Natural killer cell (primary cell): ENCODE data around the gene GNAI1. TPM values are rescaled to one million over a fixed set of nuclear protein-coding genes. Genes with fewer than 3 reads are reported as not detected.

ENCODE experiments used
- ATAC-seq, 3 donors: fragments of 150-1000 bp in 2 of 3; fragments of 200-7000 bp in 1 of 3; cut with Tn5 transposase; 1 replicate in 1 of 3; 2 replicates in 2 of 3; pipeline ENCODE4 v1.10.0; 2021; ENCODE audit warnings: mild to moderate bottlenecking in 2 of 3, moderate library complexity in 2 of 3
- DNase-seq, 2 donors: peaks; one replicate each; pipeline versions ENCODE4 v3.0.0 to v3.0.0-alpha.2; 2013 to 2021; ENCODE audit warnings: mixed read lengths in 1 of 2
- H3K27ac ChIP-seq: one replicate; pipeline ENCODE4 v1.5.1; 2013; ENCODE audit warnings: mild to moderate bottlenecking, low read length
- H3K27me3 ChIP-seq: one replicate; pipeline ENCODE4 v1.6.1; 2013; ENCODE audit warnings: low read length; ENCODE audit not compliant: control insufficient read depth, insufficient read depth
- H3K36me3 ChIP-seq: one replicate; pipeline ENCODE4 v1.6.1; 2013; ENCODE audit warnings: low read length; ENCODE audit not compliant: control insufficient read depth, insufficient read depth
- H3K4me1 ChIP-seq: one replicate; pipeline ENCODE4 v1.6.1; 2013; ENCODE audit warnings: low read length; ENCODE audit not compliant: control insufficient read depth, insufficient read depth
- H3K4me3 ChIP-seq: one replicate; pipeline ENCODE4 v1.5.1; 2013; ENCODE audit warnings: low read length
- H3K9me3 ChIP-seq: one replicate; pipeline ENCODE4 v1.6.1; 2013; ENCODE audit warnings: low read length; ENCODE audit not compliant: control insufficient read depth, insufficient read depth
- H3K27ac Mint-ChIP-seq, 2 donors: one replicate each; pipeline ENCODE4 v1.8.0; 2022; ENCODE audit warnings: mild to moderate bottlenecking in 2 of 2, mixed read lengths in 2 of 2, moderate library complexity in 1 of 2
- H3K27me3 Mint-ChIP-seq, 2 donors: one replicate each; pipeline ENCODE4 v1.8.0; 2022; ENCODE audit warnings: low read depth in 2 of 2, mixed read lengths in 2 of 2
- H3K36me3 Mint-ChIP-seq: one replicate; pipeline ENCODE4 v1.8.0; 2022; ENCODE audit warnings: mixed read lengths
- H3K4me1 Mint-ChIP-seq, 2 donors: one replicate each; pipeline ENCODE4 v1.8.0; 2022; ENCODE audit warnings: mixed read lengths in 2 of 2
- H3K4me3 Mint-ChIP-seq: one replicate; pipeline ENCODE4 v1.8.0; 2022; ENCODE audit warnings: mild to moderate bottlenecking, moderate library complexity, mixed read lengths
- H3K9me3 Mint-ChIP-seq, 2 donors: one replicate each; pipeline ENCODE4 v1.8.0; 2022; ENCODE audit warnings: mixed read lengths in 2 of 2
- WGBS: methylation state at CpG from one replicate; pipeline ENCODE4 v1.1.7; 2013; ENCODE audit warnings: missing lambda C conversion rate; ENCODE audit not compliant: insufficient coverage; 5-methylcytosine and 5-hydroxymethylcytosine counted together
- intact Hi-C: fragments of 100-400 bp; cut with micrococcal nuclease; formaldehyde crosslinking; loops from one replicate; pipeline ENCODE4 v1.14.2; 2022
- total RNA-seq, 4 donors: library from RNA; stranded (reverse); fragments of 120-200 nt in 1 of 4; gene quantifications; one replicate each; pipeline versions ENCODE4 v1.2.3 to v1.2.4, GENCODE V29; 2013 to 2022
- TF ChIP-seq, protein P1 (sequence below): fragments of 200-600 bp; IDR thresholded peaks from one replicate; pipeline ENCODE4 v1.8.0; 2022; ENCODE audit warnings: antibody characterized with exemption

Gene GNAI1
- total RNA-seq, 3 donors from 2014 or later (not counting 1 experiment from before 2014, with no cell fraction given): 0.59 to 1.1 (median 0.68) TPM

DNA sequence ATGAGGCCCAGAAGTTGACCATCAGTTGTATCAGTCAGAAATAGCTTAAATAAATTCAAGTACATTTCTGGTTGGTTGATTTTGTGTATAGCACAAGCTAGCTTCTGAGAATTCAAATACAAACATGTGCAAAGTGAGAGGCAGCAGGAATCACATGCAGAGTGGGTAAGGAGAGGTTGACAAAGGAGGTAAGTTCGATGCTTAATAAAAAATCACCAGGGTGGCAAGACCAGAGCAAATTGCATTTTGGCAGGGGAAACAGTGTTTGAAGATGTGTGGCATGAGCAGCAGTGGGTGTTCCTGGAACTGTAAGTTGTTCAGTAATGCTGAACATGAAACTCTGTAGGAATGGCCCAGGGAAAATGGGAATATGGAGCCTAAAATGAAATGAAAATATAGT, 52.6 kb downstream of the GNAI1 start:
- H3K4me1 ChIP-seq: no peaks in the 10 kb centered on the region
- DNase-seq (no peak), ATAC-seq (no peak)
- Mint-ChIP-seq H3K9me3 (peaks cover 4 to 13% of the 10 kb centered on the region in 2 donors), H3K36me3 (no peaks in the 10 kb centered on the region), H3K27me3 (no peaks in the 10 kb centered on the region), H3K27ac (no peak overlapping the region), H3K4me3 (no peak overlapping the region), H3K4me1 (no peaks in the 10 kb centered on the region)
- no peak overlapping the region for H3K27ac ChIP-seq
- no peak overlapping the region for H3K4me3 ChIP-seq
- H3K36me3 ChIP-seq: no peaks in the 10 kb centered on the region
- H3K27me3 ChIP-seq: no peaks in the 10 kb centered on the region
- WGBS: 67% methylated on average over 1 of the region's 1 CpG
- TF ChIP-seq, protein P1, sequence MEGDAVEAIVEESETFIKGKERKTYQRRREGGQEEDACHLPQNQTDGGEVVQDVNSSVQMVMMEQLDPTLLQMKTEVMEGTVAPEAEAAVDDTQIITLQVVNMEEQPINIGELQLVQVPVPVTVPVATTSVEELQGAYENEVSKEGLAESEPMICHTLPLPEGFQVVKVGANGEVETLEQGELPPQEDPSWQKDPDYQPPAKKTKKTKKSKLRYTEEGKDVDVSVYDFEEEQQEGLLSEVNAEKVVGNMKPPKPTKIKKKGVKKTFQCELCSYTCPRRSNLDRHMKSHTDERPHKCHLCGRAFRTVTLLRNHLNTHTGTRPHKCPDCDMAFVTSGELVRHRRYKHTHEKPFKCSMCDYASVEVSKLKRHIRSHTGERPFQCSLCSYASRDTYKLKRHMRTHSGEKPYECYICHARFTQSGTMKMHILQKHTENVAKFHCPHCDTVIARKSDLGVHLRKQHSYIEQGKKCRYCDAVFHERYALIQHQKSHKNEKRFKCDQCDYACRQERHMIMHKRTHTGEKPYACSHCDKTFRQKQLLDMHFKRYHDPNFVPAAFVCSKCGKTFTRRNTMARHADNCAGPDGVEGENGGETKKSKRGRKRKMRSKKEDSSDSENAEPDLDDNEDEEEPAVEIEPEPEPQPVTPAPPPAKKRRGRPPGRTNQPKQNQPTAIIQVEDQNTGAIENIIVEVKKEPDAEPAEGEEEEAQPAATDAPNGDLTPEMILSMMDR: no peak
- intact Hi-C loops: no loop called here
- H3K9me3 ChIP-seq: peaks cover 3% of the 10 kb centered on the region

DNA sequence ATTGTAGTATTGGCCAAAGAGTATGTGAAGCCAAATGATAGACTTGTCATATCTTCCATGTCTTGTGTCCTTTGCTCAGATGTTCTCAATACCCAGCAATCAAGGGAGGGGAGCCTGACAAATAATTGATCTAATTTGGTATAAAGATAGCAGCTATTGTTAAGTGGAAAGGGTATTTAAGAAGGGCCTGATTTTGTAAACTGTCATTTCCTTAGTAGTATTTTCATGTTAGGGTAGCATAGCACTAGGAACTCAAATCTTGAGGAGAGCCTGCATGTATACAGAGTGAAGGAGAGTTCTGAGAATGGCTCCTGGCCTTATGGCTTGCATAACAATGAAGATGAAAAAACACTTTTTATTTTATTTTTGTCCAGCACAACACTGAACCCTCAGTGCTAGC, 53.1 kb downstream of the GNAI1 start:
- Histone ChIP-seq H3K36me3 (no peaks in the 10 kb centered on the region), H3K4me3 (no peak overlapping the region), H3K27ac (no peak overlapping the region), H3K27me3 (no peaks in the 10 kb centered on the region), H3K4me1 (no peaks in the 10 kb centered on the region), H3K9me3 (peaks cover 3% of the 10 kb centered on the region)
- Mint-ChIP-seq H3K9me3 (peaks cover 4 to 14% of the 10 kb centered on the region in 2 donors), H3K4me3 (no peak overlapping the region), H3K27ac (no peak overlapping the region), H3K27me3 (no peaks in the 10 kb centered on the region), H3K4me1 (no peaks in the 10 kb centered on the region), H3K36me3 (no peaks in the 10 kb centered on the region)
- DNase-seq (no peak), ATAC-seq (no peak)
- TF ChIP-seq, protein P1: no peak
- intact Hi-C loops: no loop called here

DNA sequence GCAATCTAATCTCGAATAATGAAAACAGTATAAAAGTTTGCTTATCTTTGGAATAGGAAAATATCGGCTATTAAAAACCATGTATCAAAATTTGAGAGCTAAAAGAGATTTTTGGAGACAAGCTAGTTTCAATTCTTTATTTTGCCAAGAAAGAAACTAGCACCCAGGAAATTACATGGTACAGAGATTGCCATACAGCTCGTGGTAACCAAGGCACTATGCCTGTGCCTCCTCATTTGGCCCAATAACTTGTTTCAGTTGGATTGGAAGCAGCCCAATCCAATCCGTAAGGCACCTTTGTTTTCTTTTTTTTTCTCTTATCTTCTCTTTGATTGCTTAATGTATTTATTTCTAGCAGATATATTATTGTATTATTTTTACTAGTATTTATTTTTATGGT, 55.0 kb downstream of the GNAI1 start:
- Histone ChIP-seq H3K27ac (no peak overlapping the region), H3K4me3 (no peak overlapping the region), H3K36me3 (no peaks in the 10 kb centered on the region), H3K9me3 (no peaks in the 10 kb centered on the region), H3K4me1 (no peaks in the 10 kb centered on the region), H3K27me3 (no peaks in the 10 kb centered on the region)
- Mint-ChIP-seq H3K4me3 (no peak overlapping the region), H3K9me3 (peaks cover 3 to 11% of the 10 kb centered on the region in 2 donors), H3K27me3 (no peaks in the 10 kb centered on the region), H3K27ac (no peak overlapping the region), H3K4me1 (no peaks in the 10 kb centered on the region), H3K36me3 (no peaks in the 10 kb centered on the region)
- 81% methylated on average over 3 of the region's 4 CpGs for WGBS
- DNase-seq (no peak), ATAC-seq (no peak)
- intact Hi-C loops: no loop called here
- TF ChIP-seq, protein P1: no peak

DNA sequence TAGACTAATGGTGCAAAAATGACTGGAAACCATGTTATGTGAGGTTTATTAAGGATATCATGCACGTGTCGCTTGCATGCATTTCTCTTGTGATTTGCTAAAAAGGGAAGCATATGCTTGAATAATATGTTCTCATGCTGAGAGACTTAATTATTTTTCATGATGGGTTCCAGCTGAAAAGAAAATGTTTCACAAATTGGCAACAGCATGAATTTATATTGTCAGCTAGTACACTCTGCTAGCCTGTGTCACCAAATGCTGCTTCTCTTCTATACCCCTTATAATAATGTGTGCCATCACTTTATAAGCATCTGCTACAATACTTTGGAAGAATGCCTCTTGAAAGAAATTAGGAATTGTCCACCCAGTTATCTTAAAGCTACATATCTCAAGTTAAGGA, 63.0 kb downstream of the GNAI1 start:
- no peaks in the 10 kb centered on the region for H3K36me3 ChIP-seq
- ATAC-seq (no peak), DNase-seq (no peak)
- Mint-ChIP-seq H3K9me3 (peaks cover 0 to 5% of the 10 kb centered on the region in 2 donors), H3K36me3 (no peaks in the 10 kb centered on the region), H3K27ac (no peak overlapping the region), H3K4me1 (no peaks in the 10 kb centered on the region), H3K4me3 (no peak overlapping the region), H3K27me3 (no peaks in the 10 kb centered on the region)
- intact Hi-C loops: no loop called here
- WGBS: 94% methylated on average over 2 of the region's 2 CpGs
- no peaks in the 10 kb centered on the region for H3K9me3 ChIP-seq
- TF ChIP-seq, protein P1: no peak
- no peaks in the 10 kb centered on the region for H3K4me1 ChIP-seq
- H3K27ac ChIP-seq: no peak overlapping the region
- no peaks in the 10 kb centered on the region for H3K27me3 ChIP-seq
- no peak overlapping the region for H3K4me3 ChIP-seq
